ENCODE results near the gene DUSP8. TPM values are rescaled to one million over a fixed set of nuclear protein-coding genes. Genes with fewer than 3 reads are reported as not detected.

Gene DUSP8
- total RNA-seq, 1 experiment from 2014 or later: 10.2 TPM

GRCh38 chr11:1557904-1558774, 13.9 kb downstream of the DUSP8 start:
- Histone ChIP-seq H3K36me3 (ENCODE audit: control insufficient read depth in 1 of 2, insufficient read depth in 2 of 2, low read length in 2 of 2) (no peaks in the 10 kb centered on the region; a peak in 1 of 4 replicates), H3K4me1 (ENCODE audit: control insufficient read depth in 1 of 2, insufficient read depth in 2 of 2, low read length in 2 of 2) (peaks cover 42 to 44% of the 10 kb centered on the region in 2 experiments), H4K20me1 (ENCODE audit: insufficient read depth) (no peaks in the 10 kb centered on the region), H3K4me2 (ENCODE audit: low read length) (peak overlapping the region; percentile 41), H3K79me2 (ENCODE audit: insufficient read depth, low read length) (no peaks in the 10 kb centered on the region), H3K27ac (ENCODE audit: low read depth, low read length) (peak overlapping the region; percentile 75), H3K9me2 (ENCODE audit: insufficient read depth) (no peaks in the 10 kb centered on the region), H2AFZ (ENCODE audit: low read depth, low read length, poor library complexity, severe bottlenecking) (no peak overlapping the region), H3K4me3 (replicated peaks in 1 of 2; ENCODE audit: low read depth in 1 of 2, low read length in 2 of 2) (no peak overlapping the region), H3K9ac (ENCODE audit: low read length) (no peak overlapping the region), H3K9me3 (ENCODE audit: control insufficient read depth in 1 of 2, insufficient read depth in 1 of 2, low read depth in 1 of 2, low read length in 2 of 2) (no peaks in the 10 kb centered on the region), H3K27me3 (ENCODE audit: insufficient read depth, low read length) (no peaks in the 10 kb centered on the region)
- intact Hi-C loops (cut with micrococcal nuclease): no loop called here
- ChIA-PET RAD21 (ENCODE audit: low non-redundant PET in 1 of 2, low total read pairs in 2 of 2, uncharacterized antibody in 2 of 2, unreplicated experiment in 2 of 2) (interaction anchor here in 1 of 2 experiments (0.6 kb wide), 1 partner anchor 14 kb away, joined by 4 read pairs; the partner anchor contains the start of gene DUSP8), POLR2A (interaction anchor here (0.6 to 1.5 kb wide), 3 partner anchors 10 to 61 kb away, joined by 4 to 9 read pairs (median 8); no protein-coding TSS in a partner anchor), CTCF (interaction anchor here (0.7 to 2.0 kb wide), 5 partner anchors 10 to 42 kb away, joined by 3 to 19 read pairs (median 5); no protein-coding TSS in a partner anchor)
- DNase-seq (ENCODE audit: low read depth, low spot score): no peak
- ATAC-seq: no peak
- BruUV-seq (replicated peaks): no TSS peak
- no peak for TF ChIP-seq EZH2 (IDR thresholded peaks at IDR 0.05)
- no peak for TF ChIP-seq JUND (IDR thresholded peaks at IDR 0.05)
- TF ChIP-seq FOSL1 (IDR thresholded peaks at IDR 0.05; ENCODE audit: low read depth): no peak
- no peak for TF ChIP-seq MAX (IDR thresholded peaks at IDR 0.05)
- TF ChIP-seq TCF7L2 (IDR thresholded peaks at IDR 0.05; ENCODE audit: borderline replicate concordance, extremely low read depth, insufficient read depth, insufficient read length): no peak
- no peak for TF ChIP-seq POLR2AphosphoS5 (IDR thresholded peaks at IDR 0.05; ENCODE audit: low read depth, low read length)
- no peak for TF ChIP-seq EZH2phosphoT487 (IDR thresholded peaks at IDR 0.05; ENCODE audit: borderline replicate concordance)
- TF ChIP-seq SRF (IDR thresholded peaks at IDR 0.05; ENCODE audit: low read depth): no peak
- no peak for TF ChIP-seq SIN3A (IDR thresholded peaks at IDR 0.05; ENCODE audit: low read depth)

Measured in HCT116 (cell line).